ENCODE data around the gene RBM19.
"Not testable (repeated sequence)": the region's sequence is repeated elsewhere in the genome, so short reads cannot be mapped to it uniquely, and the experiment has no call there.

Gene RBM19

DNA sequence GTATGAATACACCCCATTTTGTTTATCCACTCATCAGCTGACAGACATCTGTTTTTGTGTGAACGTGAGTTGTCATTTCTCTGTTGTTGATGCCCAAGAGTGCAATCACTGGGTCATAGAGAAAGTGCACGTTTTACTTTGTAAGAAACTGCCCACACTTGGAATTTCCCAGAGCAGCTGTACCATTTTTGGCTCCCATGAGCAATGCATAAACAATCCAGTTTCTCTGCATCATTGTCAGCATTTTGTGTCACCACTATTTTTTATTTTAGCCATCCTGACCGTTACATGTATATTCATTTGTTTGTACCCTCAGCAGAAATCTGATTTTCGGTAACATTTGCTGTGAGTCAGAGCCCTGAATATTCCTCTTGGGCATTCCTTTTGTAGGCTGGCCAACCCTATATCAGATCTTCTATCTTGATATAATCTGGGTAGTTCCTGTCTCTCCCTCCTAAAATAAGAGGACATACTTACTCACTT is 62.7 kb downstream of the RBM19 start:
- DNase-seq (ENCODE audit: low read depth in 2 of 2), result no peak

DNA sequence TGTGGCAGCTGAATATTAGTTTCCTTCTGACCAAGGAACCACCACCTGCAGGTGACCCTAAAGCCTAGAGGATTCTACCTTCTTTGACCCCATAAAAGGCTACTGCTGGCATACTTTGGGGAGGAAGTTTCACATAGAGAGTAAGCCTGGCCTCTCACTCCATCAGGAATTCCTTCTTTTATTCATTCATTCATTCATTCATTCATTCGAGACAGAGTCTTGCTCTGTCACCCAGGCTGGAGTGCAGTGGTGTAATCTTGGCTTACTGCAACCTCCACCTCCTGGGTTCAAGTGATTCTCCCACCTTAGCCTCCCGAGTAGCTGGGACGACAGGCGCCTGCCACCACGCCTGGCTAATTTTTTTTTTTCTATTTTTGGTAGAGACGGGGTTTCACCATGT is 64.8 kb downstream of the RBM19 start:
- not testable (repeated sequence) for DNase-seq (ENCODE audit: low read depth in 2 of 2)

DNA sequence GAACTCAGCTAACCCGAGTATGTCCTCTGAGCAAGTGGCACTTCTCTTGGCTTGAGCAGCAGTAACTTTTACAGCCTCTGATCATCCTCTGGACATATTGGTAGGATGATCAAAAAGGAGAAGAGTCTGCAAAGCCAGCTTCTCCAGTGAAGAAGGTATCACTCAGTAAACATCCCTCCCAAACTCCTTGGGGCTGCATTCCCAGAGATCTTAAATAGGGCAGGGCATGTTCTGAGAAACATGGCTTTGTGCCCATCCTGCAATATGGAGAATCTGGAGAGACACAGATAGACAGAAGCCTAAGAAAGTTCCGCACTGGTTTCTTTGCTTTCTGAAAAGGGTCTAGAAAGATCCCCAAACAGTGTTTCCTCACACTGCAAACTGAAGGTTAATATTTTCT is 65.4 kb downstream of the RBM19 start:
- DNase-seq (ENCODE audit: low read depth in 2 of 2), result no peak

- DNase-seq (ENCODE audit: low read depth in 2 of 2), result no peak
Measured at GRCh38 chr12:113899561-113900471, 66.3 kb downstream of the RBM19 start.

GRCh38 chr12:113899042-113899560 is 67.0 kb downstream of the RBM19 start:
- no peak for DNase-seq (ENCODE audit: low read depth in 2 of 2)

GRCh38 chr12:113898466-113898865 is 67.7 kb downstream of the RBM19 start:
- DNase-seq (ENCODE audit: low read depth in 2 of 2), result no peak

GRCh38 chr12:113897406-113897805 is 68.7 kb downstream of the RBM19 start:
- DNase-seq (ENCODE audit: low read depth in 2 of 2), result no peak

DNA sequence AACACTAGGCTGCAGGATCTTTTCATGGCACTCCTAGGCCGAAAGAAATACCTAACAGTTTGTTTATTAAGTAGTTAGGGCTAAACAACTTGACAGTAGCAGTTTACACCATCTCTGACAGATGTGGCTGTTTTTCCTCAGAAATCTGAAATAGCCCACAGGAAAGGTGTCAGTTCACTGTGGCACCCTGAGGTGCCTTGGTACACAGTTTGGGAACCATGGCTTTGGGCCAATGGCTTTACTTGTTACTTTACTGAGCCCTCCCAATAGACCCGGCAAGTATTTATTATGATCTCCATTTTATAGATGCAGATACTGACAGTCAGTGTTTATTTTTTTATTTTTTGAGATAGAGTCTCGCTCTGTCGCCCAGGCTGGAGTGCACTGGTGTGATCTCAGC is 69.3 kb downstream of the RBM19 start:
- no peak for DNase-seq (ENCODE audit: low read depth in 2 of 2)

- DNase-seq (ENCODE audit: low read depth in 2 of 2), result no peak
Measured at GRCh38 chr12:113896194-113896593, 69.9 kb downstream of the RBM19 start.

GRCh38 chr12:113895176-113895575 is 70.9 kb downstream of the RBM19 start:
- no peak for DNase-seq (ENCODE audit: low read depth in 2 of 2)

- DNase-seq (ENCODE audit: low read depth in 2 of 2), result no peak
Measured at GRCh38 chr12:113894697-113895096, 71.4 kb downstream of the RBM19 start.

- no peak for DNase-seq (ENCODE audit: low read depth in 2 of 2)
Measured at GRCh38 chr12:113893221-113893620, 72.9 kb downstream of the RBM19 start.

GRCh38 chr12:113892556-113892955 is 73.6 kb downstream of the RBM19 start:
- DNase-seq (ENCODE audit: low read depth in 2 of 2), result no peak

- no peak for DNase-seq (ENCODE audit: low read depth in 2 of 2)
Measured at GRCh38 chr12:113891739-113892520, 74.2 kb downstream of the RBM19 start.

DNA sequence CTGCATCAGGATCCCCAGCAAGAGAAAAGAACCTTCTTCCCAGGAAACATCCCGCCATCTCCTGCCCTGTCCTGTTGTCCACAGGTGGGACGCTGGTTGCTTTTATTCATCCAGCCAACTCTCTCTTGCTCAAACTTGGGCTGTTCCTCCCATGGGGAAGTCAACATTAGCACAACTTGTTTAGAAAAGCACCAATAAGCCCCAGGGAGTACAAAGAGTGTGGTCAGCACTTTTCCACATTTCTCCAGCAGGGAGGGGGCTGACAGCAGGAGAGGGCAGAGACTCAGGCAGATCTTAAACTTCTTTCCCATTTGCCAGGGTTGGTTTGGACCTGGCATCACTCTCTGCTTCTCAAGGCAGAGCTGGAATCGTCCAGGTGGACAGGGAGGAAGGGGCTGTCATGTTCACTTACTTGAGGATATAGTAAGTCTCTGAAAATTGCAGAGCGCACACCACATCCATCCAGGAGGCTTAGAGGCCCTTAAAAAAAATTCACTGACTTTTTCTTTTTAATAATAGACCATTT is 74.9 kb downstream of the RBM19 start:
- DNase-seq (ENCODE audit: low read depth in 2 of 2), result no peak

DNA sequence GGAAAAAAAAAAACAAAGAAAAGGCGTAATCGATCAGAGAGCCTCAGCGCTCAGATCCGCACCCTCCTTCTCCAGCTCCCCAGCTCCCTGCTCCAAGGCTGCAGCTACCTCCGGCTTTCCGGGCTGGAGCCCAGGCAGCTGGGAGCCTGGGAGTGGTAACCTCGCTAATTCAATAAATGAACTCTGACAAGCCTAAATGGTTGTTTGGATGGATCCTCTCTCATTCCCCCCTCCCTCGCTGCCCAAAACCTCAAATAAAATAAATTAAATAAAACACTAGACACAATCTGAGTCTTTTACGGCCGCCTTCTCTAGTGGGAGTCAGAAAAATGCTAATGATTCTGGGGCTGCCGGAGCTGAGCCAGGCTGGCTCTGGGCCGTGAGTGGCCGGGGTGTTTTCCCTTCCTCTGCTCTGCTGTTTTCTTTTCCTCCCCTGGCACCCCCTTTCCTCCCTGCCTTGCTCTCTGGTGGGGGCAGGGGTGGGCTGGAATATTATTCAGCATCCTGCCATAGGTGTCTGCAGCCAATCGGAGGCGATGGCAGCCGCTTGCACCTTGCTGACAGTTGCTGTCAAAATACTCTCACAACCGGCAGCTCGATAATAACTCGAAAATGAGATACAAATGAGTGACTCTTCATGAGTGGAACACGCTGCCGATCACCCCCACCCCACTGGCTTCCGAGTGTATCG is 76.1 kb downstream of the RBM19 start:
- no peak for DNase-seq (ENCODE audit: low read depth in 2 of 2)

GRCh38 chr12:113889076-113889475 is 77.0 kb downstream of the RBM19 start:
- no peak for DNase-seq (ENCODE audit: low read depth in 2 of 2)

DNA sequence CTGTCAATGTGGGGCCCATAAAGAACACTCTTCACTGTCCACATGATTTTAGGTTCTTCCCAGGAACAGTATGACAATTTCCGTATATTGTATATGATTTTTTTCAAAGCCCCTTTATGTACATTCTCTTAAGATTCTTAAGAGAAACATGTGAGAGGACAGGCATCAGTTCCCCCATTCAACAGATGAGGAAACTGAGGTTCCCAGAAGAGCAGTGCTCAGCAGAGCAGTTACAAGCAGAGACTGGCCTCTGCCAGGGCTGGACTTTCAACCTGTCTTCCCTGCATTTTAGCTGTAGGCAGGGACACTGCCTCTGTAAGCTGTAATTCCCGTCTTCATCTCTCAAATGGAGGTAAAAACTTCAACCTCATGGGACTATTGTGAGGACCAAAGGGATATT is 77.7 kb downstream of the RBM19 start:
- no peak for DNase-seq (ENCODE audit: low read depth in 2 of 2)

DNA sequence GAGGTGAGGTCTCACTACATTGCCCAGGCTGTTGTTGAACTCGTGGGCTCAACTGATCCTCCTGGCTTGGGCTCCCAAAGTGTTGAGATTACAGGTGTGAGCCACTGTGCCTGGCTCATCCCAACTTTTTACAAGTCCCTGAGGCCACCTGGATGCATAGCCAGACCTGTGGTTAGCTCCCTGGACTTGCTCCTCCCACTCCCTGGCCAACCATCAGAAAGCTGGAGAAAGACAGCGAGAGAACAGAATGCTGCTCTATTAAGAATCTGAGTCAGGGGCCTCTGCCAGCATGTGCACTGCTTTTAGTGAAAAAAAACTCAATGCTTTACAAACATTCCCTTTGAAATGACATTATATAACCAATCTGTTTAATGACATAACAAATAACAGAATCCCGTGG is 78.2 kb downstream of the RBM19 start:
- no peak for DNase-seq (ENCODE audit: low read depth in 2 of 2)

DNA sequence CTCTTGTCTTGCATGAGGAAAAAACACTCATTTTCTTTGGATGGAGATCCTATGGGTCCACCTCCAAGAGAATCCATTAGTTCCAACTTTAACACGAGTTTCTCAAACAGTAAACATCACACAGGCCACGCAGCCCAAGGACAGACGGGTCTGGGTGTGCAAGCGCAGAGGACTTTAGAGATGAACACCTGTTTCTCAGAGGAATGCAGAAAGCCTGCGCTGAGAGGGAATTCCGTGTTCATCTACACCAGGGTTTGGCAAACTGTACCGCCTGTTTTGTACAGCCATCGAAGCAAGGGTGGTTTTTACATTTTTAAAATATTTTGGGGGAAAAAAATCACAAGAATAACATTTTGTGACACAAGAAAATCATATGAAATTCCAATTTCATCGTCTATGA is 79.4 kb downstream of the RBM19 start:
- DNase-seq (ENCODE audit: low read depth in 2 of 2), result no peak

DNA sequence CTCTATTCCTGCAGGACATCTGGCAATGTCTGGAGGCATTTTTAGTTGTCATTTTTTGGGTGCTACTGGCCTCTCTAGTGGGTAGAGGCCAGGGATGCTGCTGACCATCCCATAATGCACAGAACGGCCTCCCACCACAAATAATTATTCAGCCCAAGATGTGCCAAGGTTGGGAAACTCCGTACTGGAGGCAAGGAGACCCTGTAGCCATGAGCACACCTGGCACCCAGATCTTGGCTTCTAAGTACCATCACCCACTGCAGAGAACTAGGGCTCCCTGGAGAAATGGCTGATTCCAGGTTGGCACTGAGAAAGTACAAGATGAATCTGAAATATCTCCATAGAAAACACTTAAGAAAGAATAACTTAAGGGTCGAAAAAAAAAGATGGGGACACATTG is 81.7 kb downstream of the RBM19 start:
- no peak for DNase-seq (ENCODE audit: low read depth in 2 of 2)

DNA sequence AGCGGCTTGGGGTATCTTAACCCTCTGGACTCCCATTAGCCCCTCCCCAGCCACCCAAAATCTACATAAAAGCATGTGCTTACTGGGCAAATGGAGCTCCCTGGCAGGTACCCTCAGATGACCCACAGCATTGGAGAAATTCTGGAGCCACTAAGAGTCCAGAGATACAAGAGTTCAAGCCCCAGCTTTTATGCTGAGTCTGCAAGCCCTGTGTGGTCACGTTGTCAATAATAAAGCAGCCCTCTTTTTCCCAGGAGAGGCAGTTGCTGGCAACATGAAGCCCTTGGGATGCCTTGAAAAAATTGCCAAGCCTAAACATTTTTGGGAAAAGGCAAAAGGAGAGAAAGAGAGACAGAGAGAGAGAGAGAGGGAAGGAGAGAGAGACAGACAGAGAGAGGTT is 83.4 kb downstream of the RBM19 start:
- DNase-seq (ENCODE audit: low read depth in 2 of 2), result no peak
